Measurements from ENCODE around the gene LYST.
"Not testable (repeated sequence)": the region's sequence is repeated elsewhere in the genome, so short reads cannot be mapped to it uniquely, and the experiment has no call there.

Gene LYST

DNA sequence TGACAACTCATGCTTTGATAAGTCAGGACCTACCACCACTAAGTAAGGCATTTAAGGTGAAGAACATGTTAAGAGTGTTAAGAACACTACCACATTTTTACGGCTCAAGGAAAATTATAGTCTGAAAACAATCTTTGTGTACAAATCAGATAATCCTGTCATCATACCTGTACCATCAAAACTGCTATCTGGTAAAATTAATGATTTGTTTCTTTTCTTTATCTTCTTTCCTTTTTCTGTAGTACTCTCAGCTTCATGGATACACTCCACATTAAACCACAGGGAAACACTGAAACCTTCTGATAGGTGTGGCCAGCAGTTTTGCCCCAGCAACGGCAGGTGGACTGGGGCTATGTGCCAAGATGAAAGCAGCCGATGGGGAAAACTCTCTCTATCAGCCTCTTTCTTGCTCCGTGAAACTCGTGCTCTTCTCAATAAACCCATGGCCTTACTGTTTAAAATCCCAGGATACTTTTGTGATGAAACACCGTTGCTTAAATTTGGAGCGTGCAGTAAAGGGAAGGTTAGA, 75.1 kb downstream of the LYST start:
- H3K36me3 ChIP-seq: peaks cover 4 to 97% (median 85%) of the 10 kb centered on the region in 11 experiments; a peak in 21 of 22 replicates
- H3K4me1 ChIP-seq: no peaks in the 10 kb centered on the region
- H4K20me1 ChIP-seq: peaks cover 0 to 10% (median 0%) of the 10 kb centered on the region in 11 experiments; a peak in 2 of 22 replicates
- H3K4me3 ChIP-seq: no peak overlapping the region
- H3K27me3 ChIP-seq: no peaks in the 10 kb centered on the region
- H3K4me2 ChIP-seq: no peak overlapping the region
- H3K9me3 ChIP-seq (replicated peaks in 1 of 11): peaks cover 0 to 16% (median 9%) of the 10 kb centered on the region in 11 experiments; a peak in 21 of 22 replicates
- no peak overlapping the region for H3K27ac ChIP-seq
- H3K9ac ChIP-seq: no peak overlapping the region
- no peak for TF ChIP-seq Cebpa-rat (IDR thresholded peaks at IDR 0.05)

GRCh38 chr1:235790123-235790522, 76.6 kb downstream of the LYST start:
- Histone ChIP-seq H3K4me2 (no peak overlapping the region), H3K9ac (no peak overlapping the region), H3K36me3 (peaks cover 0 to 97% (median 83%) of the 10 kb centered on the region in 11 experiments; a peak in 19 of 22 replicates), H3K27ac (no peak overlapping the region), H3K4me3 (no peak overlapping the region), H3K4me1 (no peaks in the 10 kb centered on the region), H4K20me1 (peaks cover 0 to 10% (median 0%) of the 10 kb centered on the region in 11 experiments; a peak in 2 of 22 replicates), H3K27me3 (no peaks in the 10 kb centered on the region), H3K9me3 (replicated peaks in 1 of 11) (peaks cover 0 to 3% (median 0%) of the 10 kb centered on the region in 11 experiments; a peak in 7 of 22 replicates)
- TF ChIP-seq Cebpa-rat (IDR thresholded peaks at IDR 0.05): no peak

- not testable (repeated sequence) for H3K4me2 ChIP-seq; H3K9me3 ChIP-seq (replicated peaks in 1 of 11); H3K9ac ChIP-seq; H3K27me3 ChIP-seq; H3K4me1 ChIP-seq; H3K4me3 ChIP-seq; H3K27ac ChIP-seq
- H3K36me3 ChIP-seq: peaks cover 0 to 93% (median 77%) of the 10 kb centered on the region in 11 experiments; a peak in 19 of 22 replicates
- H4K20me1 ChIP-seq: peaks cover 0 to 11% (median 0%) of the 10 kb centered on the region in 11 experiments; a peak in 3 of 22 replicates
Measured at GRCh38 chr1:235786227-235786898, 80.3 kb downstream of the LYST start.

GRCh38 chr1:235784950-235785349, 81.8 kb downstream of the LYST start:
- Histone ChIP-seq H3K27me3 (no peaks in the 10 kb centered on the region), H3K36me3 (peaks cover 0 to 87% (median 73%) of the 10 kb centered on the region in 11 experiments; a peak in 18 of 22 replicates), H4K20me1 (peaks cover 0 to 11% (median 0%) of the 10 kb centered on the region in 11 experiments; a peak in 2 of 22 replicates), H3K4me3 (no peak overlapping the region), H3K4me2 (no peak overlapping the region), H3K4me1 (peaks cover 0 to 4% (median 3%) of the 10 kb centered on the region in 10 experiments; a peak in 9 of 20 replicates), H3K27ac (peak overlapping the region in 2 of 11 experiments; percentile 5 to 13; a peak in 2 of 22 replicates), H3K9ac (0 out of 22 replicates have a peak overlapping the region, but pooled peaks of 1 of the 11 experiments have one; percentile 8), H3K9me3 (replicated peaks in 1 of 11) (peaks cover 0 to 3% (median 0%) of the 10 kb centered on the region in 11 experiments; a peak in 1 of 22 replicates)
- no peak for TF ChIP-seq Cebpa-rat (IDR thresholded peaks at IDR 0.05)

GRCh38 chr1:235783148-235783776, 83.4 kb downstream of the LYST start:
- Histone ChIP-seq H3K4me1 (peaks cover 0 to 8% (median 4%) of the 10 kb centered on the region in 10 experiments; a peak in 9 of 20 replicates), H3K4me3 (no peak overlapping the region), H3K27me3 (no peaks in the 10 kb centered on the region), H3K27ac (no peak overlapping the region), H3K9ac (no peak overlapping the region), H4K20me1 (peaks cover 0 to 11% (median 0%) of the 10 kb centered on the region in 11 experiments; a peak in 3 of 22 replicates), H3K4me2 (no peak overlapping the region), H3K9me3 (replicated peaks in 1 of 11) (peaks cover 0 to 3% (median 0%) of the 10 kb centered on the region in 11 experiments; a peak in 1 of 22 replicates), H3K36me3 (peaks cover 0 to 87% (median 75%) of the 10 kb centered on the region in 11 experiments; a peak in 18 of 22 replicates)
- TF ChIP-seq Cebpa-rat (IDR thresholded peaks at IDR 0.05): no peak

DNA sequence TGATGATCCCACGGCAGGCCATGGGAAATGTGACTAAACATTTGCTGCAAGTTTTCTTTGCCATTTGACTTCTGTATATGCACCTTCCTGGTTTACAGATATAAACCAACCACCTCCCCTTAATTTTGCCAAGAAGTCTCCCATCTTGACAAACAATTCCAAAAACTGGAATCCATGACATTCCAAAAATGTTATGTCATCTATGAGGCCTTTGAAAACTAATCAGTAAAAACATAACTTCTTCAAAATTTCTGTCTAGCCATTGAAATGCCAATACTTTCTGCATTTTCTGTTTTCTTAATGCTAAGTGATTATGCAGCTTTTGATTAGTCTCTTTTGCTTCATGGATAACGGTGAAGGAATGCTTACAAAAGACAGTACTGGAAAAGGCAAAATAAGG, 84.1 kb downstream of the LYST start:
- Histone ChIP-seq H3K9ac (no peak overlapping the region), H3K9me3 (replicated peaks in 1 of 11) (peaks cover 0 to 3% (median 0%) of the 10 kb centered on the region in 11 experiments; a peak in 1 of 22 replicates)
- TF ChIP-seq Cebpa-rat (IDR thresholded peaks at IDR 0.05): no peak

DNA sequence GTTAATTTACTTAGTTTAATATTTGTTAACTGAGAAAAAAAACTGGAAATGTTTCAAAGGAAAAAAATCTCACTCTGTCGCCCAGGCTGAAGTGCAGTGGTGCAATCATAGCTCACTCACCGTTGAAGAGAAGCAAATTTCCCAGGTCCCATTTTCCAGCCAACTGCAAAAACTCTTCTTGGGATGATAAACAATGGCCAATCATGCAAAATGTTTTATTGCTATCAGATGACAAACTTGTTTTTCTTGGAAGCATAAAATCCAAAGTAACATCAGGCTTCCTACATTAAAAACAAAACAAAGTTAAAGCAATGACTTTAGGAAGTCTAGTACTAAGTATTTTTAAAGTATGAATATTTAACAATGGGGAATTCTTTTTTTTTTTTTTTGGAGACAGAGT, 84.9 kb downstream of the LYST start:
- no peak overlapping the region for H3K4me3 ChIP-seq
- no peaks in the 10 kb centered on the region for H3K27me3 ChIP-seq
- no peak overlapping the region for H3K4me2 ChIP-seq
- no peak overlapping the region for H3K9ac ChIP-seq
- H3K36me3 ChIP-seq: peaks cover 0 to 89% (median 73%) of the 10 kb centered on the region in 11 experiments; a peak in 15 of 22 replicates
- no peaks in the 10 kb centered on the region for H3K9me3 ChIP-seq (replicated peaks in 1 of 11)
- peaks cover 0 to 8% (median 4%) of the 10 kb centered on the region in 10 experiments; a peak in 9 of 20 replicates for H3K4me1 ChIP-seq
- no peak for TF ChIP-seq Cebpa-rat (IDR thresholded peaks at IDR 0.05)
- H3K27ac ChIP-seq: no peak overlapping the region
- peaks cover 0 to 11% (median 0%) of the 10 kb centered on the region in 11 experiments; a peak in 3 of 22 replicates for H4K20me1 ChIP-seq

More for the DNA sequence above, 84.1 kb downstream of the LYST start:
- peaks cover 0 to 87% (median 74%) of the 10 kb centered on the region in 11 experiments; a peak in 16 of 22 replicates for H3K36me3 ChIP-seq
- no peak overlapping the region for H3K4me2 ChIP-seq
- no peak overlapping the region for H3K27ac ChIP-seq
- H3K27me3 ChIP-seq: no peaks in the 10 kb centered on the region
- peaks cover 0 to 8% (median 4%) of the 10 kb centered on the region in 10 experiments; a peak in 9 of 20 replicates for H3K4me1 ChIP-seq
- no peak overlapping the region for H3K4me3 ChIP-seq
- H4K20me1 ChIP-seq: peaks cover 0 to 11% (median 0%) of the 10 kb centered on the region in 11 experiments; a peak in 3 of 22 replicates

DNA sequence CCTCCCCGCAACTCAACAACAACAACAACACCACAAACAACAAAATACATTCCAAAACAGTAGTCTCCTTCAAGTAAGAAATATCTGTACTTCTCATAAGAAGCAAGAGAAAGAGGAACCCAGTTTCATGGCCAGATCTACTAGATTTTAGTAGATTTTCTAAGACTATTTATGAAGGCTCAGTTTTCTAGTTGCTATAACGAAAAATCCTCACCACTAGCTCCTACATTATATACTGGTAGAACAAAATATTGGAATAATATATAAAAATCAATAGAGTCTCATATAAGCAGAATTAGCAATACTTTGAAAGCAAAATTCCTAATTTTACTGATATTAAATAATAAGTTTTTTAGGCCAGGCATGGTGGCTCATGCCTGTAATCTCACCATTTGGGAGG, 86.9 kb downstream of the LYST start:
- H3K9ac ChIP-seq: no peak overlapping the region
- no peak for TF ChIP-seq Cebpa-rat (IDR thresholded peaks at IDR 0.05)
- peaks cover 0 to 88% (median 81%) of the 10 kb centered on the region in 11 experiments; a peak in 15 of 22 replicates for H3K36me3 ChIP-seq
- peaks cover 0 to 5% (median 0%) of the 10 kb centered on the region in 11 experiments; a peak in 4 of 22 replicates for H4K20me1 ChIP-seq
- H3K4me2 ChIP-seq: peak overlapping the region in 7 of 11 experiments; percentile 20 to 61 (median 51); a peak in 8 of 22 replicates
- peaks cover 0 to 8% (median 4%) of the 10 kb centered on the region in 10 experiments; a peak in 9 of 20 replicates for H3K4me1 ChIP-seq
- no peak overlapping the region for H3K4me3 ChIP-seq
- H3K27me3 ChIP-seq: no peaks in the 10 kb centered on the region
- no peak overlapping the region for H3K27ac ChIP-seq
- no peaks in the 10 kb centered on the region for H3K9me3 ChIP-seq (replicated peaks in 1 of 11)

Data from BLaER1 treated with 17β-estradiol and CSF1 and Interleukin-3, amounts not matched to agents 10 nM and 100 nM (cell line).